ENCODE results near the gene SERINC2. TPM values are rescaled to one million over a fixed set of nuclear protein-coding genes. Genes with fewer than 3 reads are reported as not detected.
"Not testable (repeated sequence)": the region's sequence is repeated elsewhere in the genome, so short reads cannot be mapped to it uniquely, and the experiment has no call there.

Gene SERINC2
- total and polyA plus RNA-seq, 7 donors, result 0.33 to 254 (median 0.81) TPM

DNA sequence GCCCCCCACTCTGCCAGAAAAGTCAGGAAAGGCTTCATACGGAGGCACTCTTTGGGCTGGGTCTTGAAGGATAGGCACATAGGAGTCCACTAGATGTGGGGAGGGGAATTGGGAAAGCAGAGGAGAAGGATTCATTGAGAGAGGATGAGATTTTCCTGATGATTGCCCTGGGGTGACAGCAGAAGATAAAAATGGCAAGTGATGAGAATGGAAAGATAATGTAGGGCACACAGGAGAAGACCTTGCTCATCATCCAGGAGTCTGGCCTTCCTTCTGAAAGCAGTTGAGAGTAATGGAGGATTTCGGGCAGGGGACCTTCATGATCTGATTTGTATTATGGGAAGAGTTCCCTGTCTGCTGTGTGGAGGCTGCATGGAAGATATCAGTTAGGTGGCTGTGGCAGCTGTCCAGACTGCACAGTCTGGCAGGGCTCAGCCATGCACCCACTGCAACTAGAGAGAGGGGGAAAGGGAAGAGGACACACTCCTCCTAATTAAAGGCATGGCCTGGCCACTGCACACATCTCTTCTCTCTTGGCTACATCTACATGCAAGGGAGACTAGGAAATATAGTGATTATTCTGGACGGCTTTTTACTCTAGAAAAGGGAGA lies 30.5 kb upstream of the SERINC2 start:
- Histone ChIP-seq H3K4me3 (no peak overlapping the region), H3K27ac (no peak overlapping the region), H3K9me3 (no peaks in the 10 kb centered on the region), H3K27me3 (no peaks in the 10 kb centered on the region), H3K4me1 (no peaks in the 10 kb centered on the region), H3K36me3 (no peaks in the 10 kb centered on the region)
- DNase-seq, result no peak
- intact Hi-C loops (cut with DNase I), result no loop called here
- TF ChIP-seq, protein P1, sequence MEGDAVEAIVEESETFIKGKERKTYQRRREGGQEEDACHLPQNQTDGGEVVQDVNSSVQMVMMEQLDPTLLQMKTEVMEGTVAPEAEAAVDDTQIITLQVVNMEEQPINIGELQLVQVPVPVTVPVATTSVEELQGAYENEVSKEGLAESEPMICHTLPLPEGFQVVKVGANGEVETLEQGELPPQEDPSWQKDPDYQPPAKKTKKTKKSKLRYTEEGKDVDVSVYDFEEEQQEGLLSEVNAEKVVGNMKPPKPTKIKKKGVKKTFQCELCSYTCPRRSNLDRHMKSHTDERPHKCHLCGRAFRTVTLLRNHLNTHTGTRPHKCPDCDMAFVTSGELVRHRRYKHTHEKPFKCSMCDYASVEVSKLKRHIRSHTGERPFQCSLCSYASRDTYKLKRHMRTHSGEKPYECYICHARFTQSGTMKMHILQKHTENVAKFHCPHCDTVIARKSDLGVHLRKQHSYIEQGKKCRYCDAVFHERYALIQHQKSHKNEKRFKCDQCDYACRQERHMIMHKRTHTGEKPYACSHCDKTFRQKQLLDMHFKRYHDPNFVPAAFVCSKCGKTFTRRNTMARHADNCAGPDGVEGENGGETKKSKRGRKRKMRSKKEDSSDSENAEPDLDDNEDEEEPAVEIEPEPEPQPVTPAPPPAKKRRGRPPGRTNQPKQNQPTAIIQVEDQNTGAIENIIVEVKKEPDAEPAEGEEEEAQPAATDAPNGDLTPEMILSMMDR (IDR thresholded peaks at IDR 0.05), result no peak
- TF ChIP-seq POLR2A (IDR thresholded peaks at IDR 0.05) (no peak), POLR2AphosphoS5 (IDR thresholded peaks at IDR 0.05) (no peak), EP300 (IDR thresholded peaks at IDR 0.05) (no peak)
- 85 to 91% methylated on average over 3 of the region's 3 CpGs for WGBS, 2 donors

DNA sequence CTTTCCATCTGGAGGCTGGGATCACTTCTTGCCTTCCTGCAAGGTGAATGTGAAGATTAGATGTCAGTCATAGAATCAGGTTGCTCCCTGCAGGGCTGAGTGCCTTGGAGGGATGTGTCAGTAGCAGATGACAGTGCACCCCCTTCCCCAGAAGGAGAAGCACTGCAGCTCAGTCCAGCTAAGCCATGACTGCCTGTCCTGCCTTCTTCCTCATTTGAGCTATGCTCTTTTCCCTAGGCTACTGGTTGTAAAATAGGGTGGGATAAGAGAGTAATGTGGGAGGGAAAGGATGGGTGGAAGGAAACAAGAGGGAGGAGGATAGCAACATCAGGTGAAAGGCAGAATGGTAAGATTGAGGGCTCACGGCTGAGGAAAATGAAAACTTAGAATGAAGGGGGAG lies 29.0 kb upstream of the SERINC2 start:
- intact Hi-C loops (cut with DNase I), result no loop called here
- Histone ChIP-seq H3K9me3 (no peaks in the 10 kb centered on the region), H3K27me3 (no peaks in the 10 kb centered on the region), H3K36me3 (no peaks in the 10 kb centered on the region), H3K27ac (no peak overlapping the region), H3K4me1 (no peaks in the 10 kb centered on the region), H3K4me3 (no peak overlapping the region)
- no peak for DNase-seq
- 33 to 69% methylated on average over 1 of the region's 1 CpG for WGBS, 2 donors
- TF ChIP-seq POLR2A (IDR thresholded peaks at IDR 0.05) (no peak), POLR2AphosphoS5 (IDR thresholded peaks at IDR 0.05) (no peak), EP300 (IDR thresholded peaks at IDR 0.05) (no peak)
- TF ChIP-seq, protein P1 (IDR thresholded peaks at IDR 0.05), result no peak

DNA sequence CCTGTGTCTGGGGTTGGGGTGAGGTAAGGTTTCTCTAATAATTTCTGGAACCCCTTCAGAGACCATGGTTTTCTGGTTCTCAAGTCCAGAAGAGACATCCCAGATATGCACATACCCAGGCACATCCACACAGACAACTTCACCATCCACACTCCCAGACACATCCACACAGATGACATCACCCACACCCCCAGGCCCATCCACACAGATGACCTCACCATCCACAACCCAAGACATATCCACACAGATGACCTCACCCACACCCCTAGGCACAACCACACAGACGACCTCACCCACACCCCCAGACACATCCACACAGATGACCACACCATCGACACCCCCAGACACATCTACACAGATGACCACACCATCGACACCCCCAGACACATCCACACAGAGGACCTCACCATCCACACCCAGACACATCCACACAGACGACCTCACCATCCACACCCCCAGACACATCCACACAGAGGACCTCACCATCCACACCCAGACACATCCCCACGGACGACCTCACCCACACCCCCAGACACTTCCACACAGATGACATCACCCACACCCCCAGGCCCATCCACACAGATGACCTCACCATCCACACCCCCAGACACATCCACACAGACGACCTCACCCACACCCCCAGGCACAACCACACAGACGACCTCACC lies 26.3 kb upstream of the SERINC2 start:
- H3K4me1 ChIP-seq; H3K9me3 ChIP-seq; DNase-seq; H3K4me3 ChIP-seq; H3K27me3 ChIP-seq; H3K27ac ChIP-seq; H3K36me3 ChIP-seq; intact Hi-C loops (cut with DNase I): not testable (repeated sequence)
- 72 to 81% methylated on average over 8 of the region's 8 CpGs for WGBS, 2 donors

DNA sequence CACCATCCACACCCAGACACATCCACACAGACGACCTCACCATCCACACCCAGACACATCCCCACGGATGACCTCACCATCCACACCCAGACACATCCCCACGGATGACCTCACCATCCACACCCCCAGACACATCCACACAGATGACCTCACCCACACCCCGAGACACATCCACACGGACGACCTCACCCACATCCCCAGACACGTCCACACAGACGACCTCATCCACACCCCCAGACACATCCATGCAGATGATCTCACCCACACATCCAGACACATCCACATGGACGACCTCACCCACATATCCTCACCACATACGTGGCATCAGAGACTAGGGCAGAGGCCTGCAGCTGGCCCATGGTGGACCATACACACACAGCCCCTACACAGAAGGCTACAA lies 25.4 kb upstream of the SERINC2 start:
- intact Hi-C loops (cut with DNase I), result no loop called here
- Histone ChIP-seq H3K4me1 (no peaks in the 10 kb centered on the region), H3K9me3 (no peaks in the 10 kb centered on the region), H3K27ac (no peak overlapping the region), H3K4me3 (no peak overlapping the region), H3K36me3 (no peaks in the 10 kb centered on the region), H3K27me3 (no peaks in the 10 kb centered on the region)
- whole genome bisulfite sequencing, 2 donors, result 77 to 79% methylated on average over 10 of the region's 10 CpGs
- no peak for DNase-seq
- TF ChIP-seq, protein P1 (IDR thresholded peaks at IDR 0.05), result no peak
- TF ChIP-seq POLR2AphosphoS5 (IDR thresholded peaks at IDR 0.05) (no peak), EP300 (IDR thresholded peaks at IDR 0.05) (no peak), POLR2A (IDR thresholded peaks at IDR 0.05) (no peak)

DNA sequence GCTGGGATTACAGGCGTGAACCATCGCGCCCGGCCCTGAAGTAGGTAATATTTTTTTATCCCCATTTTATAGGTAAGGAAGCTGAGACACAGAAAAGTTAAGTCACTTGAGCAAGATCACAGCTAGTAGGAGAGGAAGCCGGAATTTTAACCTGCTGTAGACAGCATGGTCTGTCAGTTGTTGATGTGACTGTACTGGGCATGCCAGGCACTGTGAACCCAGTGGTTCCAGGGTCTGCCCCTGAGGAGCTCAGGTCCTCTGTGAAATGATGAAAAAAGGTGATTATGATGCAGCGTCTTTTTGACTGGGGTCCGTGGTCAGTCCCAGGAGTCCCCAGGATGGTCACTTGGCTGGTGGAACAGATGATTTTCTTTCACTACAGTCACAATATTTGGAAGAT lies 23.4 kb upstream of the SERINC2 start:
- WGBS, 2 donors, result 66 to 85% methylated on average over 7 of the region's 7 CpGs
- DNase-seq, result no peak
- Histone ChIP-seq H3K4me1 (peaks cover 0 to 5% (median 4%) of the 10 kb centered on the region in 4 donors), H3K36me3 (no peaks in the 10 kb centered on the region), H3K27me3 (no peaks in the 10 kb centered on the region), H3K27ac (no peak overlapping the region), H3K4me3 (no peak overlapping the region), H3K9me3 (no peaks in the 10 kb centered on the region)
- TF ChIP-seq POLR2AphosphoS5 (IDR thresholded peaks at IDR 0.05) (no peak), POLR2A (IDR thresholded peaks at IDR 0.05) (no peak), EP300 (IDR thresholded peaks at IDR 0.05) (no peak)
- TF ChIP-seq, protein P1 (IDR thresholded peaks at IDR 0.05), result no peak
- intact Hi-C loops (cut with DNase I), result no loop called here

All from sigmoid colon (tissue), 7 donors.